ENCODE results near the gene DARS2.

DNA sequence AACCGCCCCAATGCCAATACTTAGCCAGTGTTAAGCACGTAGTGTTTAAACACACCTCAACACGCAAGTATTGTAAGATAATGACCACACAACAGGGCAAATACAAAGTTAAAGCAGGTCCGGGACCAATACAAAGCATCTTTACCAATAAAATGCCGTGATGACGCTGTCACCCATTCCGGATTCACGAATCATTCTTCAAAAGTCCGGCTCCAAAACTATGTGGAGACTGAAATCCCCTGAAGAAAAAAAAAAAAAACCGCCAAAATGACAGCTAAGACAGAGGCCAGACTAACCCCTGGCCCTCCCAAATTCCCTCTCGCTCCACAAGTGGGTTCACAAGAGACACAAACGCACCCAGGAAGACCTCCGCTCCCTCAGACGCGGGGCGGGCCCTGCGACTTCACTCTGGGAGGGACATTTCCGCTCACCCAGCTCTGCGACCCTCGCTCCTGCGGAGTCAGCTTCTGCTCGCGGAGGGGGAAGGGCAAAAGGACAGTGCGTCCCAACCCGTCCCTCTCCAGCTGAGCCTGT is 625 bp upstream of the DARS2 start:
- no peak for TF ChIP-seq RAD21 (conservative IDR thresholded peaks at IDR 0.05)
- TF ChIP-seq CTCF (IDR thresholded peaks at IDR 0.05; ENCODE audit: poor library complexity, severe bottlenecking): no peak
- TF ChIP-seq EZH2 (IDR thresholded peaks at IDR 0.05; ENCODE audit: borderline replicate concordance, insufficient read depth, low read length, poor library complexity, severe bottlenecking): no peak
- TF ChIP-seq REST (IDR thresholded peaks at IDR 0.05; ENCODE audit: borderline replicate concordance): no peak
- no peak for TF ChIP-seq POLR2AphosphoS5 (IDR thresholded peaks at IDR 0.05)
- no peak for TF ChIP-seq TAF1 (IDR thresholded peaks at IDR 0.05; ENCODE audit: low read depth)
- TF ChIP-seq SMC3 (conservative IDR thresholded peaks at IDR 0.05; ENCODE audit: poor library complexity): no peak
- no peak for TF ChIP-seq MXI1 (conservative IDR thresholded peaks at IDR 0.05; ENCODE audit: poor library complexity, severe bottlenecking)
- no peak for TF ChIP-seq EP300 (conservative IDR thresholded peaks at IDR 0.05; ENCODE audit: poor library complexity, severe bottlenecking)

Data from neural cell (in vitro differentiated cells).